IMR-90 (cell line): ENCODE data around the gene KCNK15. TPM values are rescaled to one million over a fixed set of nuclear protein-coding genes. Genes with fewer than 3 reads are reported as not detected.

ENCODE experiments used
- ATAC-seq: fragments of 200-7000 bp; cut with Tn5 transposase; 2 replicates; pipeline ENCODE4 v1.9.1; 2020; ENCODE audit warnings: low read depth, mild to moderate bottlenecking, moderate library complexity
- BruUV-seq: library from RNA; stranded (reverse); fragments of 400-500 nt; replicated peaks from 2 replicates; lab custom pipeline; 2021; lab: Mats Ljungman, UMichigan
- CTCF ChIA-PET: fragments of 300-600 bp; formaldehyde crosslinking; extraction: SDS; loops from one replicate; lab custom pipeline; 2021; ENCODE audit warnings: antibody characterized with exemption; lab: Yijun Ruan, JAX
- POLR2A ChIA-PET: fragments of 300-600 bp; sonication (Branson Sonifier 250); formaldehyde crosslinking; loops from one replicate; lab custom pipeline; 2022; ENCODE audit warnings: antibody characterized with exemption; ENCODE audit not compliant: unreplicated experiment; lab: Charles Lee
- DNase-seq: peaks from one replicate; pipeline ENCODE4 v3.0.0; 2013
- H2AFZ ChIP-seq: replicated peaks from 2 replicates; pipeline ENCODE3; 2013; ENCODE audit warnings: low read length, mild to moderate bottlenecking; ENCODE audit not compliant: poor library complexity
- H2AK5ac ChIP-seq: 2 replicates; pipeline ENCODE4 v1.6.1; 2013; ENCODE audit warnings: low read depth, low read length, inconsistent platforms
- H2AK9ac ChIP-seq: replicated peaks from 2 replicates; pipeline ENCODE3; 2013; ENCODE audit warnings: mild to moderate bottlenecking, low read depth, low read length, moderate library complexity; ENCODE audit not compliant: poor library complexity
- H2BK120ac ChIP-seq: 2 replicates; pipeline ENCODE4 v1.6.1; 2013; ENCODE audit warnings: low read depth, low read length, inconsistent platforms
- H2BK15ac ChIP-seq: 3 replicates; pipeline ENCODE4 v1.6.1; 2013; ENCODE audit warnings: low read depth, low read length, inconsistent platforms
- H2BK20ac ChIP-seq: 2 replicates; pipeline ENCODE4 v1.6.1; 2013; ENCODE audit warnings: low read depth, mild to moderate bottlenecking, inconsistent platforms, low read length, moderate library complexity
- H2BK5ac ChIP-seq: 2 replicates; pipeline ENCODE4 v1.6.1; 2013; ENCODE audit warnings: mild to moderate bottlenecking, low read depth, low read length, inconsistent platforms; ENCODE audit not compliant: poor library complexity, severe bottlenecking
- H3K14ac ChIP-seq: replicated peaks from 2 replicates; pipeline ENCODE4 v1.6.1; 2013; ENCODE audit warnings: low read depth, low read length, inconsistent platforms
- H3K18ac ChIP-seq: 2 replicates; pipeline ENCODE4 v1.6.1; 2013; ENCODE audit warnings: low read depth, low read length, control low read depth
- H3K23ac ChIP-seq: 2 replicates; pipeline ENCODE4 v1.6.1; 2013; ENCODE audit warnings: low read depth, low read length, inconsistent platforms
- H3K27ac ChIP-seq: 2 replicates; pipeline ENCODE4 v1.5.1; 2013; ENCODE audit warnings: mild to moderate bottlenecking, control low read depth, low read length; ENCODE audit not compliant: insufficient read depth
- H3K27me3 ChIP-seq: 2 replicates; pipeline ENCODE4 v1.6.1; 2013; ENCODE audit warnings: low read length; ENCODE audit not compliant: control insufficient read depth, insufficient read depth
- H3K36me3 ChIP-seq: 2 replicates; pipeline ENCODE4 v1.6.1; 2013; ENCODE audit warnings: low read length, mixed read lengths; ENCODE audit not compliant: control insufficient read depth, insufficient read depth
- H3K4ac ChIP-seq: 2 replicates; pipeline ENCODE4 v1.6.1; 2013; ENCODE audit warnings: low read depth, low read length, inconsistent platforms
- H3K4me1 ChIP-seq: 2 replicates; pipeline ENCODE4 v1.6.1; 2013; ENCODE audit warnings: low read length, mixed read lengths; ENCODE audit not compliant: control insufficient read depth, insufficient read depth
- H3K4me2 ChIP-seq: 2 replicates; pipeline ENCODE4 v1.6.1; 2013; ENCODE audit warnings: low read depth, mild to moderate bottlenecking, control low read depth, low read length, moderate library complexity
- H3K4me3 ChIP-seq: 2 replicates; pipeline ENCODE4 v1.5.1; 2013; ENCODE audit warnings: low read depth, mild to moderate bottlenecking, control low read depth, low read length, moderate library complexity; ENCODE audit not compliant: insufficient read depth
- H3K56ac ChIP-seq: 2 replicates; pipeline ENCODE4 v1.6.1; 2013; ENCODE audit warnings: low read length, inconsistent platforms; ENCODE audit not compliant: insufficient read depth; ENCODE audit errors: extremely low read depth
- H3K79me1 ChIP-seq, 2 experiments: 2 replicates each; pipeline ENCODE4 v1.6.1; 2013; ENCODE audit warnings: low read length in 2 of 2, inconsistent platforms in 1 of 2, low read depth in 1 of 2
- H3K9ac ChIP-seq: 2 replicates; pipeline ENCODE4 v1.6.1; 2013; ENCODE audit warnings: low read depth, low read length, control low read depth
- H3K9me1 ChIP-seq: 2 replicates; pipeline ENCODE4 v1.6.1; 2013; ENCODE audit warnings: low read length, inconsistent platforms; ENCODE audit not compliant: insufficient read depth
- H3K9me3 ChIP-seq: 2 replicates; pipeline ENCODE4 v1.6.1; 2013; ENCODE audit warnings: low read length; ENCODE audit not compliant: control insufficient read depth, insufficient read depth
- H4K20me1 ChIP-seq: 2 replicates; pipeline ENCODE4 v1.6.1; 2013; ENCODE audit warnings: low read length, inconsistent platforms; ENCODE audit not compliant: insufficient read depth
- H4K5ac ChIP-seq: 2 replicates; pipeline ENCODE4 v1.6.1; 2013; ENCODE audit warnings: mild to moderate bottlenecking, low read depth, low read length, control low read depth
- H4K8ac ChIP-seq, 2 experiments: 2 replicates each; pipeline ENCODE4 v1.6.1; 2013; ENCODE audit warnings: low read depth in 2 of 2, low read length in 2 of 2, control low read depth in 1 of 2, inconsistent platforms in 1 of 2
- H4K91ac ChIP-seq: 2 replicates; pipeline ENCODE4 v1.6.1; 2013; ENCODE audit warnings: low read depth, low read length, inconsistent platforms; ENCODE audit not compliant: insufficient read depth
- CHD1 ChIP-seq: IDR thresholded peaks from 2 replicates; pipeline ENCODE4 v1.6.1; 2012; ENCODE audit warnings: low read depth, low read length, improper control_type of control experiment
- ELK1 ChIP-seq: fragments of 150-350 bp; IDR thresholded peaks from 2 replicates; pipeline ENCODE4 v1.6.1; 2016; ENCODE audit warnings: low read depth, mild to moderate bottlenecking, low read length, moderate library complexity, borderline replicate concordance
- POLR2A ChIP-seq: IDR thresholded peaks from 2 replicates; pipeline ENCODE4 v1.6.1; 2012; ENCODE audit warnings: mild to moderate bottlenecking, low read depth, low read length
- RFX5 ChIP-seq: IDR thresholded peaks from 2 replicates; pipeline ENCODE4 v1.8.0; 2012; ENCODE audit warnings: low read depth, mild to moderate bottlenecking, low read length, moderate library complexity
- WGBS, 2 experiments: methylation state at CpG; one replicate each; pipeline versions ENCODE4 v1.1.5 to v1.1.7; 2013; ENCODE audit warnings: missing lambda C conversion rate in 2 of 2; ENCODE audit not compliant: insufficient read length in 1 of 2; ENCODE audit errors: extremely low coverage in 2 of 2; 5-methylcytosine and 5-hydroxymethylcytosine counted together
- dilution Hi-C: fragments of 300-500 bp; cut with HindIII; formaldehyde crosslinking; loops from one replicate; pipeline ENCODE4 v1.14.3; 2018; ENCODE audit warnings: low sequenced_read_pairs; ENCODE audit not compliant: unreplicated experiment
- in situ Hi-C: fragments of 300-500 bp; cut with MboI; formaldehyde crosslinking; loops from 3 replicates; pipeline ENCODE4 v1.14.3; 2019; ENCODE audit warnings: low sequenced_read_pairs, inconsistent platforms, mixed read lengths
- intact Hi-C: fragments of 100-400 bp; cut with micrococcal nuclease; formaldehyde crosslinking; loops from 2 replicates; pipeline ENCODE4 v1.10.0; 2022
- polyA plus RNA-seq, 3 experiments: library from polyadenylated mRNA; depleted of rRNA; stranded (reverse); fragments of >200 nt; gene quantifications; 2 replicates each; pipeline ENCODE4 v1.2.3, GENCODE V29; 2012; ENCODE audit warnings: low replicate concordance in 1 of 3
- total RNA-seq: library from RNA; depleted of rRNA; stranded (reverse); fragments of >200 nt; gene quantifications from 2 replicates; pipeline ENCODE4 v1.2.3, GENCODE V29; 2012
- TF ChIP-seq, protein P1 (sequence below): fragments of 150-350 bp; IDR thresholded peaks from 2 replicates; pipeline ENCODE4 v1.6.1; 2017; ENCODE audit warnings: mild to moderate bottlenecking, antibody characterized with exemption, low read length, low read depth

Gene KCNK15
- total and polyA plus RNA-seq, 2 of the 4 experiments (the other 2 are of a cell fraction), result not detected

DNA sequence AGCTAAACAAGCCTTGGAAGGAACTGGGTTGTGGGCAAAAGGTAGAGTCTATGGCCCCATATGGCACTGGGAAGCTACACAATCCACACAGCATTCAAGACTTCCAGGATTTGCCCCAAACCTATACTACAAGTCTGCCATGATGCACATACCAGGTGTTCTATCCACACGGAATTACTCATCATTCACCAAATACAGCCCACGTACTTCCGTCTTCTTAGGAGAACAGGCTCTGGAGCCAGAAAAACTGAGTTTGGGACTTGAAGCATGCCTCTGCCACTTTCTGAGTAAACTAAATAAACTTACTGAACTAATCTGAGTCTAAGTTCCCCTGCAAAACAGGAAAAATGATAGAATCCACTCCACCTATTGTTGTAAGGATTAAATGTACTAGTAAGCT, 36.1 kb downstream of the KCNK15 start:
- no peaks in the 10 kb centered on the region for H3K36me3 ChIP-seq
- no peak overlapping the region for H3K23ac ChIP-seq
- TF ChIP-seq ELK1 (no peak), CHD1 (no peak), RFX5 (no peak), POLR2A (no peak)
- TF ChIP-seq, protein P1, sequence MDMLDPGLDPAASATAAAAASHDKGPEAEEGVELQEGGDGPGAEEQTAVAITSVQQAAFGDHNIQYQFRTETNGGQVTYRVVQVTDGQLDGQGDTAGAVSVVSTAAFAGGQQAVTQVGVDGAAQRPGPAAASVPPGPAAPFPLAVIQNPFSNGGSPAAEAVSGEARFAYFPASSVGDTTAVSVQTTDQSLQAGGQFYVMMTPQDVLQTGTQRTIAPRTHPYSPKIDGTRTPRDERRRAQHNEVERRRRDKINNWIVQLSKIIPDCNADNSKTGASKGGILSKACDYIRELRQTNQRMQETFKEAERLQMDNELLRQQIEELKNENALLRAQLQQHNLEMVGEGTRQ, result no peak
- no peak overlapping the region for H3K4ac ChIP-seq
- no peak overlapping the region for H2AFZ ChIP-seq
- no peak overlapping the region for H3K4me3 ChIP-seq
- H3K4me2 ChIP-seq, result no peak overlapping the region
- H3K18ac ChIP-seq, result no peak overlapping the region
- no TSS peak for BruUV-seq
- DNase-seq, result no peak
- H2BK20ac ChIP-seq, result no peak overlapping the region
- no peaks in the 10 kb centered on the region for H3K79me1 ChIP-seq
- H2AK5ac ChIP-seq, result no peak overlapping the region
- H2BK5ac ChIP-seq, result no peak overlapping the region
- intact Hi-C loops (no loop called here), in situ Hi-C loops (no loop called here), dilution Hi-C loops (no loop called here)
- H3K9ac ChIP-seq, result no peak overlapping the region
- no peak overlapping the region for H4K8ac ChIP-seq
- no peak overlapping the region for H2BK120ac ChIP-seq
- no peaks in the 10 kb centered on the region; the same call in none of the 2 replicates for H3K27me3 ChIP-seq
- no peak for ATAC-seq
- no peaks in the 10 kb centered on the region for H4K20me1 ChIP-seq
- H3K9me1 ChIP-seq, result no peaks in the 10 kb centered on the region
- no peaks in the 10 kb centered on the region for H3K4me1 ChIP-seq
- ChIA-PET CTCF (no interaction called here), POLR2A (no interaction called here)
- H3K9me3 ChIP-seq, result no peaks in the 10 kb centered on the region
- H3K27ac ChIP-seq, result no peak overlapping the region
- H4K5ac ChIP-seq, result no peak overlapping the region
- no peak overlapping the region for H3K56ac ChIP-seq
- H2BK15ac ChIP-seq, result no peak overlapping the region
- no peak overlapping the region for H4K91ac ChIP-seq
- 64% methylated on average over 3 of the region's 3 CpGs; no CpG with 5 or more reads in 1 of the 2 experiments for WGBS, 2 experiments
- no peak overlapping the region for H2AK9ac ChIP-seq
- no peak overlapping the region for H3K14ac ChIP-seq
